Ascending aorta (tissue), 2 donors: ENCODE results near the gene HSPA4L. TPM values are rescaled to one million over a fixed set of nuclear protein-coding genes. Genes with fewer than 3 reads are reported as not detected.

Experiments used
- DNase-seq, 2 donors: peaks; one replicate each; pipeline ENCODE4 v3.0.0-alpha.2; 2019; ENCODE audit warnings: low spot score in 2 of 2
- H3K27ac ChIP-seq, 2 donors: fragments of 200-600 bp; sonication (generic); one replicate each; pipeline ENCODE4 v1.5.1; 2016 to 2017; ENCODE audit warnings: mild to moderate bottlenecking in 1 of 2
- H3K27me3 ChIP-seq: fragments of 200-600 bp; sonication (generic); one replicate; pipeline ENCODE4 v1.5.1; 2017
- H3K36me3 ChIP-seq, 2 donors: fragments of 200-600 bp; sonication (generic); one replicate each; pipeline ENCODE4 v1.5.1; 2016
- H3K4me1 ChIP-seq, 2 donors: fragments of 200-600 bp; sonication (generic); one replicate each; pipeline ENCODE4 v1.5.1; 2016 to 2017; ENCODE audit warnings: mild to moderate bottlenecking in 1 of 2
- H3K4me3 ChIP-seq, 2 donors: fragments of 200-600 bp; sonication (generic); one replicate each; pipeline ENCODE4 v1.5.1; 2016 to 2017; ENCODE audit warnings: mild to moderate bottlenecking in 1 of 2
- H3K9me3 ChIP-seq, 2 donors: fragments of 200-600 bp; sonication (generic); one replicate each; pipeline ENCODE4 v1.5.1; 2016
- CTCF ChIP-seq, 3 experiments: fragments of 200-600 bp in 2 of 3; fragments of 450-650 bp in 1 of 3; sonication (generic) in 2 of 3; IDR thresholded peaks; one replicate each; pipeline ENCODE4 v1.5.1; 2016 to 2019; ENCODE audit warnings: antibody characterized with exemption in 3 of 3, mild to moderate bottlenecking in 1 of 3, moderate library complexity in 1 of 3
- intact Hi-C: fragments of 100-400 bp; cut with DNase I; formaldehyde crosslinking; loops from one replicate; pipeline ENCODE4 v1.15.1; 2023
- total RNA-seq: library from RNA; depleted of rRNA; stranded (reverse); fragments of >200 nt; gene quantifications from one replicate; pipeline ENCODE4 v1.1.0, GENCODE V29; 2016

HSPA4L gene
- total RNA-seq, 1 donor from 2014 or later, result 5.5 TPM

GRCh38 chr4:127843704-127844600 lies 61.8 kb downstream of the HSPA4L start:
- no peak for DNase-seq
- H3K27ac ChIP-seq, result no peak overlapping the region
- intact Hi-C loops, result no loop called here
- H3K27me3 ChIP-seq, result no peaks in the 10 kb centered on the region
- H3K36me3 ChIP-seq, result no peaks in the 10 kb centered on the region
- no peak for TF ChIP-seq CTCF (IDR thresholded peaks at IDR 0.05)
- no peak overlapping the region for H3K4me3 ChIP-seq
- no peaks in the 10 kb centered on the region for H3K4me1 ChIP-seq
- peaks cover under 1 to 15% of the 10 kb centered on the region in 2 donors for H3K9me3 ChIP-seq

- Histone ChIP-seq H3K4me3 (no peak overlapping the region), H3K36me3 (no peaks in the 10 kb centered on the region), H3K9me3 (peaks cover 8 to 22% of the 10 kb centered on the region in 2 donors), H3K4me1 (no peaks in the 10 kb centered on the region), H3K27me3 (no peaks in the 10 kb centered on the region), H3K27ac (no peak overlapping the region)
- TF ChIP-seq CTCF (IDR thresholded peaks at IDR 0.05), result no peak
- DNase-seq, result no peak
- intact Hi-C loops, result no loop called here
Observed at GRCh38 chr4:127844601-127845116, 62.5 kb downstream of the HSPA4L start.

GRCh38 chr4:127846061-127846460 lies 63.9 kb downstream of the HSPA4L start:
- peaks cover 21 to 36% of the 10 kb centered on the region in 2 donors for H3K9me3 ChIP-seq
- H3K4me1 ChIP-seq, result no peaks in the 10 kb centered on the region
- no peak for DNase-seq
- H3K27ac ChIP-seq, result no peak overlapping the region
- no peak overlapping the region for H3K4me3 ChIP-seq
- H3K27me3 ChIP-seq, result no peaks in the 10 kb centered on the region
- no peaks in the 10 kb centered on the region for H3K36me3 ChIP-seq
- no peak for TF ChIP-seq CTCF (IDR thresholded peaks at IDR 0.05)
- intact Hi-C loops, result no loop called here

- no peaks in the 10 kb centered on the region for H3K27me3 ChIP-seq
- intact Hi-C loops, result no loop called here
- no peak for TF ChIP-seq CTCF (IDR thresholded peaks at IDR 0.05)
- DNase-seq, result no peak
- no peak overlapping the region for H3K27ac ChIP-seq
- H3K36me3 ChIP-seq, result no peaks in the 10 kb centered on the region
- no peak overlapping the region for H3K4me3 ChIP-seq
- H3K9me3 ChIP-seq, result peaks cover 21 to 43% of the 10 kb centered on the region in 2 donors
- H3K4me1 ChIP-seq, result no peaks in the 10 kb centered on the region
Observed at GRCh38 chr4:127846765-127847164, 64.6 kb downstream of the HSPA4L start.

- DNase-seq, result no peak
- Histone ChIP-seq H3K4me3 (no peak overlapping the region), H3K27ac (no peak overlapping the region), H3K9me3 (peaks cover 21 to 57% of the 10 kb centered on the region in 2 donors), H3K27me3 (no peaks in the 10 kb centered on the region), H3K36me3 (no peaks in the 10 kb centered on the region), H3K4me1 (no peaks in the 10 kb centered on the region)
- TF ChIP-seq CTCF (IDR thresholded peaks at IDR 0.05), result no peak
- intact Hi-C loops, result no loop called here
Observed at GRCh38 chr4:127849505-127850234, 67.5 kb downstream of the HSPA4L start.
